ENCODE measurements around the gene ELOVL4.

The ELOVL4 gene

GRCh38 chr6:79913369-79913768 lies 34.0 kb downstream of the ELOVL4 start:
- peaks cover 6% of the 10 kb centered on the region; the same call in 1 of the 2 replicates for H3K36me3 ChIP-seq (ENCODE audit: control insufficient read depth, insufficient read depth, low read length)
- H3K27ac ChIP-seq (ENCODE audit: low read depth, low read length) = no peak overlapping the region
- no peaks in the 10 kb centered on the region for H3K9me3 ChIP-seq (ENCODE audit: control insufficient read depth, insufficient read depth, low read length)
- H3K4me3 ChIP-seq (ENCODE audit: low read depth, low read length) = no peak overlapping the region
- peaks cover 13% of the 10 kb centered on the region; the same call in 1 of the 2 replicates for H3K4me1 ChIP-seq (ENCODE audit: control insufficient read depth, insufficient read depth, low read length)
- H3K27me3 ChIP-seq (ENCODE audit: control insufficient read depth, insufficient read depth, low read length) = no peaks in the 10 kb centered on the region
- no peak overlapping the region for H3K9ac ChIP-seq (ENCODE audit: low read depth, low read length)

- H3K27ac ChIP-seq (ENCODE audit: low read depth, low read length) = no peak overlapping the region
- no peaks in the 10 kb centered on the region for H3K9me3 ChIP-seq (ENCODE audit: control insufficient read depth, insufficient read depth, low read length)
- no peaks in the 10 kb centered on the region for H3K27me3 ChIP-seq (ENCODE audit: control insufficient read depth, insufficient read depth, low read length)
- H3K9ac ChIP-seq (ENCODE audit: low read depth, low read length) = no peak overlapping the region
- peaks cover 6% of the 10 kb centered on the region; the same call in 1 of the 2 replicates for H3K36me3 ChIP-seq (ENCODE audit: control insufficient read depth, insufficient read depth, low read length)
- H3K4me1 ChIP-seq (ENCODE audit: control insufficient read depth, insufficient read depth, low read length) = peaks cover 13% of the 10 kb centered on the region; the same call in 1 of the 2 replicates
- no peak overlapping the region for H3K4me3 ChIP-seq (ENCODE audit: low read depth, low read length)
Observed at GRCh38 chr6:79911992-79912391, 35.4 kb downstream of the ELOVL4 start.

- Histone ChIP-seq H3K27me3 (ENCODE audit: control insufficient read depth, insufficient read depth, low read length) (no peaks in the 10 kb centered on the region), H3K36me3 (ENCODE audit: control insufficient read depth, insufficient read depth, low read length) (no peaks in the 10 kb centered on the region)
Observed at GRCh38 chr6:79909517-79909916, 37.8 kb downstream of the ELOVL4 start.

GRCh38 chr6:79902046-79902445 lies 45.3 kb downstream of the ELOVL4 start:
- Histone ChIP-seq H3K27me3 (ENCODE audit: control insufficient read depth, insufficient read depth, low read length) (no peaks in the 10 kb centered on the region), H3K9me3 (ENCODE audit: control insufficient read depth, insufficient read depth, low read length) (no peaks in the 10 kb centered on the region), H3K4me3 (ENCODE audit: low read depth, low read length) (no peak overlapping the region), H3K4me1 (ENCODE audit: control insufficient read depth, insufficient read depth, low read length) (no peaks in the 10 kb centered on the region), H3K27ac (ENCODE audit: low read depth, low read length) (no peak overlapping the region), H3K9ac (ENCODE audit: low read depth, low read length) (no peak overlapping the region), H3K36me3 (ENCODE audit: control insufficient read depth, insufficient read depth, low read length) (no peaks in the 10 kb centered on the region)

More at GRCh38 chr6:79909517-79909916, 37.8 kb downstream of the ELOVL4 start:
- H3K4me3 ChIP-seq (ENCODE audit: low read depth, low read length) = no peak overlapping the region
- H3K9ac ChIP-seq (ENCODE audit: low read depth, low read length) = no peak overlapping the region
- no peak overlapping the region for H3K27ac ChIP-seq (ENCODE audit: low read depth, low read length)
- H3K9me3 ChIP-seq (ENCODE audit: control insufficient read depth, insufficient read depth, low read length) = no peaks in the 10 kb centered on the region
- H3K4me1 ChIP-seq (ENCODE audit: control insufficient read depth, insufficient read depth, low read length) = peaks cover 13% of the 10 kb centered on the region; the same call in 1 of the 2 replicates

GRCh38 chr6:79898076-79898475 lies 49.3 kb downstream of the ELOVL4 start:
- no peak overlapping the region for H3K9ac ChIP-seq (ENCODE audit: low read depth, low read length)
- H3K27ac ChIP-seq (ENCODE audit: low read depth, low read length) = no peak overlapping the region
- no peaks in the 10 kb centered on the region for H3K36me3 ChIP-seq (ENCODE audit: control insufficient read depth, insufficient read depth, low read length)
- H3K4me1 ChIP-seq (ENCODE audit: control insufficient read depth, insufficient read depth, low read length) = no peaks in the 10 kb centered on the region
- H3K27me3 ChIP-seq (ENCODE audit: control insufficient read depth, insufficient read depth, low read length) = no peaks in the 10 kb centered on the region
- no peak overlapping the region for H3K4me3 ChIP-seq (ENCODE audit: low read depth, low read length)
- 0 out of 2 replicates have a peak, but pooled peaks cover 5% of the 10 kb centered on the region for H3K9me3 ChIP-seq (ENCODE audit: control insufficient read depth, insufficient read depth, low read length)

- no peak overlapping the region for H3K4me3 ChIP-seq (ENCODE audit: low read depth, low read length)
- H3K4me1 ChIP-seq (ENCODE audit: control insufficient read depth, insufficient read depth, low read length) = no peaks in the 10 kb centered on the region
- no peaks in the 10 kb centered on the region for H3K27me3 ChIP-seq (ENCODE audit: control insufficient read depth, insufficient read depth, low read length)
- peaks cover 8% of the 10 kb centered on the region; the same call in 1 of the 2 replicates for H3K9me3 ChIP-seq (ENCODE audit: control insufficient read depth, insufficient read depth, low read length)
- no peak overlapping the region for H3K27ac ChIP-seq (ENCODE audit: low read depth, low read length)
- H3K9ac ChIP-seq (ENCODE audit: low read depth, low read length) = no peak overlapping the region
- H3K36me3 ChIP-seq (ENCODE audit: control insufficient read depth, insufficient read depth, low read length) = no peaks in the 10 kb centered on the region
Observed at GRCh38 chr6:79896075-79896449, 51.3 kb downstream of the ELOVL4 start.

- Histone ChIP-seq H3K9me3 (ENCODE audit: control insufficient read depth, insufficient read depth, low read length) (peaks cover 9% of the 10 kb centered on the region; the same call in 1 of the 2 replicates), H3K27me3 (ENCODE audit: control insufficient read depth, insufficient read depth, low read length) (no peaks in the 10 kb centered on the region), H3K27ac (ENCODE audit: low read depth, low read length) (no peak overlapping the region), H3K4me1 (ENCODE audit: control insufficient read depth, insufficient read depth, low read length) (no peaks in the 10 kb centered on the region), H3K4me3 (ENCODE audit: low read depth, low read length) (no peak overlapping the region), H3K9ac (ENCODE audit: low read depth, low read length) (no peak overlapping the region), H3K36me3 (ENCODE audit: control insufficient read depth, insufficient read depth, low read length) (no peaks in the 10 kb centered on the region)
Observed at GRCh38 chr6:79895382-79896074, 51.8 kb downstream of the ELOVL4 start.

- H3K9ac ChIP-seq (ENCODE audit: low read depth, low read length) = no peak overlapping the region
- H3K9me3 ChIP-seq (ENCODE audit: control insufficient read depth, insufficient read depth, low read length) = peaks cover 13% of the 10 kb centered on the region; the same call in 1 of the 2 replicates
- no peak overlapping the region for H3K4me3 ChIP-seq (ENCODE audit: low read depth, low read length)
- no peaks in the 10 kb centered on the region for H3K4me1 ChIP-seq (ENCODE audit: control insufficient read depth, insufficient read depth, low read length)
- H3K27ac ChIP-seq (ENCODE audit: low read depth, low read length) = no peak overlapping the region
- no peaks in the 10 kb centered on the region for H3K36me3 ChIP-seq (ENCODE audit: control insufficient read depth, insufficient read depth, low read length)
- no peaks in the 10 kb centered on the region for H3K27me3 ChIP-seq (ENCODE audit: control insufficient read depth, insufficient read depth, low read length)
Observed at GRCh38 chr6:79894939-79895338, 52.4 kb downstream of the ELOVL4 start.

GRCh38 chr6:79888587-79888986 lies 58.8 kb downstream of the ELOVL4 start:
- peaks cover 13% of the 10 kb centered on the region; the same call in 1 of the 2 replicates for H3K9me3 ChIP-seq (ENCODE audit: control insufficient read depth, insufficient read depth, low read length)
- H3K9ac ChIP-seq (ENCODE audit: low read depth, low read length) = no peak overlapping the region
- no peak overlapping the region for H3K4me3 ChIP-seq (ENCODE audit: low read depth, low read length)
- H3K27me3 ChIP-seq (ENCODE audit: control insufficient read depth, insufficient read depth, low read length) = no peaks in the 10 kb centered on the region
- no peaks in the 10 kb centered on the region for H3K4me1 ChIP-seq (ENCODE audit: control insufficient read depth, insufficient read depth, low read length)
- H3K27ac ChIP-seq (ENCODE audit: low read depth, low read length) = no peak overlapping the region
- H3K36me3 ChIP-seq (ENCODE audit: control insufficient read depth, insufficient read depth, low read length) = no peaks in the 10 kb centered on the region

- H3K27ac ChIP-seq (ENCODE audit: low read depth, low read length) = no peak overlapping the region
Observed at GRCh38 chr6:79878142-79878748, 69.1 kb downstream of the ELOVL4 start.

GRCh38 chr6:79874531-79875134 lies 72.7 kb downstream of the ELOVL4 start:
- Histone ChIP-seq H3K27me3 (ENCODE audit: control insufficient read depth, insufficient read depth, low read length) (peaks cover 6% of the 10 kb centered on the region; the same call in 1 of the 2 replicates), H3K4me3 (ENCODE audit: low read depth, low read length) (no peak overlapping the region), H3K36me3 (ENCODE audit: control insufficient read depth, insufficient read depth, low read length) (no peaks in the 10 kb centered on the region), H3K27ac (ENCODE audit: low read depth, low read length) (no peak overlapping the region), H3K9ac (ENCODE audit: low read depth, low read length) (no peak overlapping the region), H3K9me3 (ENCODE audit: control insufficient read depth, insufficient read depth, low read length) (no peaks in the 10 kb centered on the region), H3K4me1 (ENCODE audit: control insufficient read depth, insufficient read depth, low read length) (peaks cover 5% of the 10 kb centered on the region; the same call in 1 of the 2 replicates)

More at GRCh38 chr6:79878142-79878748, 69.1 kb downstream of the ELOVL4 start:
- Histone ChIP-seq H3K27me3 (ENCODE audit: control insufficient read depth, insufficient read depth, low read length) (no peaks in the 10 kb centered on the region), H3K36me3 (ENCODE audit: control insufficient read depth, insufficient read depth, low read length) (no peaks in the 10 kb centered on the region), H3K9me3 (ENCODE audit: control insufficient read depth, insufficient read depth, low read length) (no peaks in the 10 kb centered on the region), H3K4me1 (ENCODE audit: control insufficient read depth, insufficient read depth, low read length) (no peaks in the 10 kb centered on the region), H3K4me3 (ENCODE audit: low read depth, low read length) (no peak overlapping the region), H3K9ac (ENCODE audit: low read depth, low read length) (no peak overlapping the region)
